Testis (tissue), 3 donors: Measurements from ENCODE around the gene SUMO2. TPM values are rescaled to one million over a fixed set of nuclear protein-coding genes. Genes with fewer than 3 reads are reported as not detected.

Experiments used
- DNase-seq: peaks from one replicate; pipeline ENCODE4 v3.0.0-alpha.2; 2019
- H3K27ac ChIP-seq, 2 donors: fragments of 200-600 bp; sonication (generic); one replicate each; pipeline ENCODE4 v1.5.1; 2019
- H3K27me3 ChIP-seq: fragments of 200-600 bp; sonication (generic); one replicate; pipeline ENCODE4 v1.5.1; 2019
- H3K36me3 ChIP-seq: fragments of 200-600 bp; sonication (generic); one replicate; pipeline ENCODE4 v1.5.1; 2017; ENCODE audit warnings: low read depth; ENCODE audit errors: missing control alignments
- H3K4me1 ChIP-seq: fragments of 200-600 bp; sonication (generic); one replicate; pipeline ENCODE4 v1.5.1; 2019
- H3K4me3 ChIP-seq, 2 donors: fragments of 200-600 bp; sonication (generic); one replicate each; pipeline ENCODE4 v1.5.1; 2017 to 2019
- H3K9me3 ChIP-seq: fragments of 200-600 bp; sonication (generic); one replicate; pipeline ENCODE4 v1.5.1; 2017
- CTCF ChIP-seq, 3 experiments: fragments of 450-650 bp in 2 of 3; fragments of 200-600 bp in 1 of 3; sonication (generic) in 1 of 3; IDR thresholded peaks; one replicate each; pipeline ENCODE4 v1.5.1; 2016 to 2019; ENCODE audit warnings: antibody characterized with exemption in 3 of 3, mild to moderate bottlenecking in 2 of 3, moderate library complexity in 1 of 3
- POLR2A ChIP-seq: fragments of 450-650 bp; IDR thresholded peaks from one replicate; pipeline ENCODE4 v1.6.1; 2017; ENCODE audit warnings: antibody characterized with exemption, mild to moderate bottlenecking, moderate library complexity
- WGBS, 2 donors: methylation state at CpG; one replicate each; pipeline ENCODE4 v1.1.5; 2018; 5-methylcytosine and 5-hydroxymethylcytosine counted together
- intact Hi-C: fragments of 100-400 bp; cut with DNase I; formaldehyde crosslinking; loops from one replicate; pipeline ENCODE4 v1.15.1; 2023; ENCODE audit warnings: low total_unique reads
- polyA plus RNA-seq: library from polyadenylated mRNA; stranded (reverse); fragments of 350-450 nt; fragmentation: Illumina TruSeq; extraction: RNeasy Lipid Tissue Mini Kit (QIAGEN cat#74804); gene quantifications from one replicate; pipeline ENCODE4 v1.2.3, GENCODE V29; 2014; ENCODE audit warnings: low read depth, low replicate concordance; ENCODE audit not compliant: insufficient read depth
- total RNA-seq, 2 donors: library from RNA; depleted of rRNA; stranded (reverse); fragments of >200 nt; gene quantifications; one replicate each; pipeline ENCODE4 v1.2.3, GENCODE V29; 2016

SUMO2 gene
- total and polyA plus RNA-seq, 3 donors from 2014 or later, result 92.3 to 484 (median 102) TPM

- TF ChIP-seq POLR2A (no peak), CTCF (IDR thresholded peaks at IDR 0.05) (no peak)
- H3K4me1 ChIP-seq, result peaks cover 25% of the 10 kb centered on the region
- H3K36me3 ChIP-seq, result no peaks in the 10 kb centered on the region
- H3K27me3 ChIP-seq, result no peaks in the 10 kb centered on the region
- no peaks in the 10 kb centered on the region for H3K9me3 ChIP-seq
- peak overlapping the region; percentile 44 to 100 for H3K27ac ChIP-seq
- H3K4me3 ChIP-seq, result no peak overlapping the region
- 43 to 47% methylated on average over 9 of the region's 9 CpGs for WGBS, 2 donors
- peak; percentile 37 for DNase-seq
- intact Hi-C loops, result no loop called here
Measured at GRCh38 chr17:75183999-75184884, 1.5 kb upstream of the SUMO2 start.

GRCh38 chr17:75182319-75182568 lies 515 bp downstream of the SUMO2 start:
- Histone ChIP-seq H3K4me1 (peaks cover 25% of the 10 kb centered on the region), H3K27me3 (no peaks in the 10 kb centered on the region), H3K9me3 (no peaks in the 10 kb centered on the region), H3K36me3 (no peaks in the 10 kb centered on the region), H3K27ac (peak overlapping the region; percentile 94 to 100), H3K4me3 (peak overlapping the region; percentile 95 to 99)
- TF ChIP-seq CTCF (IDR thresholded peaks at IDR 0.05) (no peak), POLR2A (no peak)
- 0% methylated on average over 33 of the region's 33 CpGs; no CpG with 5 or more reads in 1 of the 2 donors for WGBS, 2 donors
- DNase-seq, result no peak
- intact Hi-C loops, result no loop called here

GRCh38 chr17:75181608-75182318 lies 996 bp downstream of the SUMO2 start:
- peak; percentile 53 for DNase-seq

GRCh38 chr17:75181110-75181509 lies 1.6 kb downstream of the SUMO2 start:
- H3K36me3 ChIP-seq, result no peaks in the 10 kb centered on the region
- H3K27me3 ChIP-seq, result no peaks in the 10 kb centered on the region
- peak overlapping the region; percentile 94 to 100 for H3K27ac ChIP-seq
- WGBS, 2 donors, result 5 to 7% methylated on average over 8 of the region's 8 CpGs
- H3K4me1 ChIP-seq, result peaks cover 25% of the 10 kb centered on the region
- peak overlapping the region; percentile 95 to 99 for H3K4me3 ChIP-seq
- DNase-seq, result no peak
- intact Hi-C loops, result no loop called here
- TF ChIP-seq CTCF (IDR thresholded peaks at IDR 0.05) (no peak), POLR2A (no peak)
- no peaks in the 10 kb centered on the region for H3K9me3 ChIP-seq

More at GRCh38 chr17:75181608-75182318, 996 bp downstream of the SUMO2 start:
- 0% methylated on average over 23 to 34 of the region's 34 CpGs for WGBS, 2 donors
- Histone ChIP-seq H3K9me3 (no peaks in the 10 kb centered on the region), H3K27me3 (no peaks in the 10 kb centered on the region), H3K4me1 (peaks cover 25% of the 10 kb centered on the region), H3K27ac (peak overlapping the region; percentile 94 to 100), H3K36me3 (no peaks in the 10 kb centered on the region), H3K4me3 (peak overlapping the region; percentile 95 to 99)
- TF ChIP-seq POLR2A (no peak), CTCF (IDR thresholded peaks at IDR 0.05) (no peak)
- intact Hi-C loops, result no loop called here
